Keratinocyte (primary cell): ENCODE measurements around the gene COA5.

ENCODE experiments used
- CTCF ChIP-seq, 3 experiments: IDR thresholded peaks in 1 of 3; conservative IDR thresholded peaks in 1 of 3; optimal IDR thresholded peaks in 1 of 3; 2 replicates in 2 of 3; 3 replicates in 1 of 3; pipeline versions ENCODE3 to v1.5.1; 2011; ENCODE audit warnings: low read length in 3 of 3, mild to moderate bottlenecking in 3 of 3, moderate library complexity in 2 of 3, control low read depth in 1 of 3, inconsistent platforms in 1 of 3; ENCODE audit not compliant: insufficient read depth in 2 of 3; ENCODE audit errors: extremely low read depth in 1 of 3
- EZH2 ChIP-seq: IDR thresholded peaks from one replicate; pipeline ENCODE4 v1.6.1; 2012; ENCODE audit warnings: inconsistent platforms, mild to moderate bottlenecking, low read length, moderate library complexity

DNA sequence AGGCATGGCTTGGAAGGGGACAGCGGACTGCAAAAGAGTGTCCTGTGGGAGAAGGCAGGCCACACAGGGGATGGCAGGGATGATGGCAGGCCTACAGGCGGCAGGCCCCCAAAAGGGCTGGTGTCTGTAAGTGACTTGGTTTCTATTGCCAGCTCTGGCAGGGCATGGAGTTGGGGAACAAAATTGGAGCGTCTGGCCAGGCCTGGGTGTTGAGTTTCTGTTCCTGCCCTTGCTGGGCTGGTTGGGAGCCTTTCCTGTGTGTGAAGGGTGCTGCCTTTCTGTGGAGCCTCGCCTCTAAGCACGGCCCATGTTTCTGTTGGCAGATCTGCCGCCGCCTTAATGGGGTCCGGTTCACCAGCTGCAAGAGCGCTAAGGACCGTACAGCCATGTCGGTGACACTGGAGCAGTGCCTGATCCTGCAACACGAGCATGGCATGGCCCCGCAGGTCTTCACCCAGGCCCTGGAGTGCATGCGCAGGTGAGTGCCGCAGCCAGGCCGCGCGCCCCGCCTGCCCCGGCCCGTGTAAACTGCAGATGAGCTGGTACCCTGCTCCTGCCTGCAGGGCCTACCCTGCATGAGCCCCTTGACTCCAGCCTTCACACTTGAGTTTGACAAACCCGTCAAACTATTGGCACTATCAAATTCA lies 31.5 kb downstream of the COA5 start:
- no peak for TF ChIP-seq CTCF (optimal IDR thresholded peaks at IDR 0.05 in 1 of 3, IDR thresholded peaks at IDR 0.05 in 1 of 3, conservative IDR thresholded peaks at IDR 0.05 in 1 of 3; ENCODE audit: extremely low read depth in 1 of 3, insufficient read depth in 2 of 3, low read length in 3 of 3)
- TF ChIP-seq EZH2 = no peak
